ENCODE measurements around the gene TNP1. TPM values are rescaled to one million over a fixed set of nuclear protein-coding genes. Genes with fewer than 3 reads are reported as not detected.

TNP1 gene
- polyA plus RNA-seq, 4 donors, result not detected

DNA sequence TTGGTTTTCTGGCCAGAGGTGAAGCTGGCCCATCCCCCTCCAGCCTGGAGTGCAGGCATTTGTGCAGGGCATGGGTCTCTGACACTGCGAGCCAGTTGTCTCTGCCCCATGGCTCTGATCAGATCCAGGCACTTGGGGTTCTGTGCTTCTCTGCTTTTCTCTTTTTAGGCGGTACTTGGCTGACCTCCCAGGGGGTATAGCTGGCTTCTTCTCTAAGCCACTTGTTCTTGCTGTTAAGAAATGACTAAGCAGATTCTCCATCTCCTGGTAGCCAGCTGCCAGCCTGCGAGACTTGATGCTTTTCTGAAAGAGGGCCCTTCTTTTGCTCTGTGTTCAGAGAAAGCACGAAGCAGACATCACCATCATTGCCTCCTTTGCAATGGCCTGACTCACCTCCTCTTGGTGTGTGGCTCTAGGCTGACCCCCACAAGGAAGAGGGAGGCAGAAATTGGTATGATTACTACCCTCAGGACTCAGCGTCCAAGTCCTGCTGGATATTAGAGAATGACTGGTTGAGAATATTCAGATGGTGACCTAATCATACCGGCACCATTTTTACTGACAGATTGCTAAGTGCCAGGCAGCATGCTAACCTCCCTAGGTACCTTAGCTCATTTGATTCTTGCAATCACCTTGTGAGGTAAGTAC is 32.7 kb downstream of the TNP1 start:
- FAIRE-seq (no peak), DNase-seq (no peak)
- Histone ChIP-seq H3K4me1 (ENCODE audit: control insufficient read depth in 3 of 3, insufficient read depth in 2 of 3, low read depth in 1 of 3, low read length in 2 of 3) (no peaks in the 10 kb centered on the region), H3K27me3 (ENCODE audit: control insufficient read depth in 3 of 3, insufficient read depth in 3 of 3, low read length in 3 of 3) (peaks cover 0 to 2% (median 0%) of the 10 kb centered on the region in 3 donors), H3K27ac (ENCODE audit: low read depth in 1 of 3, low read length in 2 of 3) (no peak overlapping the region), H3K9me3 (ENCODE audit: control insufficient read depth in 2 of 2, insufficient read depth in 1 of 2, low read depth in 1 of 2, low read length in 1 of 2) (no peaks in the 10 kb centered on the region), H3K4me3 (ENCODE audit: low read depth in 1 of 3, low read length in 3 of 3) (no peak overlapping the region), H3K36me3 (ENCODE audit: control insufficient read depth in 3 of 3, insufficient read depth in 2 of 3, low read depth in 1 of 3, low read length in 3 of 3) (no peaks in the 10 kb centered on the region)
- WGBS, 3 donors, result 66 to 78% (median 68%) methylated on average over 6 of the region's 6 CpGs

DNA sequence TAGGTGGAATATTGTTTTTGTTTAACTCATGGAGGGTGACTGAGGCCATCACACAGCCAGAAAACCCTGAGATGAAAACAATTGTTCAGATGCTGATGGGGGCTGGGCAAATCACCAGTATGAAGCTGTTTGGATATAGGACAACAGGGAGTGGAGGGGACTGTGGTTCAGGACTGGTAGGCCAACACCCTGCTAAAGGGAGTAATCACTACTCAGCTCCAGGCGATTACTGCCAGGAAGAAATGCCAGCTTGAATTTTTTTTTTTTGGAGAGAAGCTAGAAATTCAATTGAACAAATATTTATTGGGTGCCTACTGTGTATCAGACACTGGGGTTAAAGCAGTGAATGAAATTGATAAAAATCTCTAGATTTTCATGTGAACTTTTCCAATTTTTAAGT is 37.4 kb downstream of the TNP1 start:
- Histone ChIP-seq H3K27me3 (ENCODE audit: control insufficient read depth in 3 of 3, insufficient read depth in 3 of 3, low read length in 3 of 3) (peaks cover 0 to 2% (median 0%) of the 10 kb centered on the region in 3 donors), H3K36me3 (ENCODE audit: control insufficient read depth in 3 of 3, insufficient read depth in 2 of 3, low read depth in 1 of 3, low read length in 3 of 3) (no peaks in the 10 kb centered on the region), H3K4me1 (ENCODE audit: control insufficient read depth in 3 of 3, insufficient read depth in 2 of 3, low read depth in 1 of 3, low read length in 2 of 3) (no peaks in the 10 kb centered on the region), H3K9me3 (ENCODE audit: control insufficient read depth in 2 of 2, insufficient read depth in 1 of 2, low read depth in 1 of 2, low read length in 1 of 2) (no peaks in the 10 kb centered on the region), H3K4me3 (ENCODE audit: low read depth in 1 of 3, low read length in 3 of 3) (no peak overlapping the region), H3K27ac (ENCODE audit: low read depth in 1 of 3, low read length in 2 of 3) (no peak overlapping the region)
- FAIRE-seq (no peak), DNase-seq (no peak)
- WGBS, 3 donors, result 61 to 94% (median 81%) methylated on average over 1 of the region's 1 CpG

GRCh38 chr2:216820709-216821108 is 39.2 kb downstream of the TNP1 start:
- no peaks in the 10 kb centered on the region for H3K9me3 ChIP-seq (ENCODE audit: control insufficient read depth in 2 of 2, insufficient read depth in 1 of 2, low read depth in 1 of 2, low read length in 1 of 2)
- DNase-seq (no peak), FAIRE-seq (no peak)
- no peaks in the 10 kb centered on the region for H3K27me3 ChIP-seq (ENCODE audit: control insufficient read depth in 3 of 3, insufficient read depth in 3 of 3, low read length in 3 of 3)
- no peaks in the 10 kb centered on the region for H3K36me3 ChIP-seq (ENCODE audit: control insufficient read depth in 3 of 3, insufficient read depth in 2 of 3, low read depth in 1 of 3, low read length in 3 of 3)
- no peaks in the 10 kb centered on the region for H3K4me1 ChIP-seq (ENCODE audit: control insufficient read depth in 3 of 3, insufficient read depth in 2 of 3, low read depth in 1 of 3, low read length in 2 of 3)
- H3K4me3 ChIP-seq (ENCODE audit: low read depth in 1 of 3, low read length in 3 of 3), result no peak overlapping the region
- WGBS, 3 donors, result 88 to 91% (median 90%) methylated on average over 3 of the region's 3 CpGs
- no peak overlapping the region for H3K27ac ChIP-seq (ENCODE audit: low read depth in 1 of 3, low read length in 2 of 3)

GRCh38 chr2:216819766-216820165 is 40.1 kb downstream of the TNP1 start:
- Histone ChIP-seq H3K27ac (ENCODE audit: low read depth in 1 of 3, low read length in 2 of 3) (no peak overlapping the region), H3K9me3 (ENCODE audit: control insufficient read depth in 2 of 2, insufficient read depth in 1 of 2, low read depth in 1 of 2, low read length in 1 of 2) (no peaks in the 10 kb centered on the region), H3K4me3 (ENCODE audit: low read depth in 1 of 3, low read length in 3 of 3) (no peak overlapping the region), H3K27me3 (ENCODE audit: control insufficient read depth in 3 of 3, insufficient read depth in 3 of 3, low read length in 3 of 3) (no peaks in the 10 kb centered on the region), H3K36me3 (ENCODE audit: control insufficient read depth in 3 of 3, insufficient read depth in 2 of 3, low read depth in 1 of 3, low read length in 3 of 3) (no peaks in the 10 kb centered on the region), H3K4me1 (ENCODE audit: control insufficient read depth in 3 of 3, insufficient read depth in 2 of 3, low read depth in 1 of 3, low read length in 2 of 3) (no peaks in the 10 kb centered on the region)
- DNase-seq (no peak), FAIRE-seq (no peak)
- WGBS, 3 donors, result 86 to 90% (median 88%) methylated on average over 8 of the region's 8 CpGs

DNA sequence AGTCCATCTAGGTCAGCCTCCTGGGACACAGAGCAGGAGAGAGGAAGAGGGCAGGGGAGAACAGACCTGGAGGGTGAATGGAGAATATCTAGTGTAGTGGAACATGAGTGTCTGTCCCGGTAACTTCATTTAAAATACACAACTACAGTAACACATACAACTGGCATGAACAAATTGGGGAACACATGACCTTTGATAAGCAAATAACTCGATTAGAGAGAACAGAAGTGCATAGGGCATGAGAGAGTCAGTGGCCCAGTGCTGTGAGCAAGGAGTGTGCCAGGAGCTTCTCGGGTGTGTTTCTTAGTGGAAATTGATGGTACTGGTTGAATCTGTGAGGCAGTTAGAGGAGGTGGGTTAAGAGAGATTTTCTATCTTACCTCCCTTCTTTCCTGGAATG is 40.8 kb downstream of the TNP1 start:
- DNase-seq (no peak), FAIRE-seq (no peak)
- H3K9me3 ChIP-seq (ENCODE audit: control insufficient read depth in 2 of 2, insufficient read depth in 1 of 2, low read depth in 1 of 2, low read length in 1 of 2), result no peaks in the 10 kb centered on the region
- no peaks in the 10 kb centered on the region for H3K4me1 ChIP-seq (ENCODE audit: control insufficient read depth in 3 of 3, insufficient read depth in 2 of 3, low read depth in 1 of 3, low read length in 2 of 3)
- H3K36me3 ChIP-seq (ENCODE audit: control insufficient read depth in 3 of 3, insufficient read depth in 2 of 3, low read depth in 1 of 3, low read length in 3 of 3), result no peaks in the 10 kb centered on the region
- peaks cover 0 to 1% (median 0%) of the 10 kb centered on the region in 3 donors for H3K27me3 ChIP-seq (ENCODE audit: control insufficient read depth in 3 of 3, insufficient read depth in 3 of 3, low read length in 3 of 3)
- 22 to 69% (median 38%) methylated on average over 3 of the region's 3 CpGs for WGBS, 3 donors
- H3K4me3 ChIP-seq (ENCODE audit: low read depth in 1 of 3, low read length in 3 of 3), result no peak overlapping the region
- no peak overlapping the region for H3K27ac ChIP-seq (ENCODE audit: low read depth in 1 of 3, low read length in 2 of 3)

GRCh38 chr2:216810399-216811160 is 49.3 kb downstream of the TNP1 start:
- H3K36me3 ChIP-seq (ENCODE audit: control insufficient read depth in 3 of 3, insufficient read depth in 2 of 3, low read depth in 1 of 3, low read length in 3 of 3), result no peaks in the 10 kb centered on the region
- no peak for FAIRE-seq
- H3K27ac ChIP-seq (ENCODE audit: low read depth in 1 of 3, low read length in 2 of 3), result no peak overlapping the region
- no peak overlapping the region for H3K4me3 ChIP-seq (ENCODE audit: low read depth in 1 of 3, low read length in 3 of 3)
- H3K9me3 ChIP-seq (ENCODE audit: control insufficient read depth in 2 of 2, insufficient read depth in 1 of 2, low read depth in 1 of 2, low read length in 1 of 2), result peaks cover 0 to 6% of the 10 kb centered on the region in 2 donors
- WGBS, 3 donors, result 89 to 91% (median 90%) methylated on average over 30 of the region's 30 CpGs
- H3K27me3 ChIP-seq (ENCODE audit: control insufficient read depth in 3 of 3, insufficient read depth in 3 of 3, low read length in 3 of 3), result peaks cover 0 to 3% (median 0%) of the 10 kb centered on the region in 3 donors
- peaks cover 0 to 4% (median 0%) of the 10 kb centered on the region in 3 donors for H3K4me1 ChIP-seq (ENCODE audit: control insufficient read depth in 3 of 3, insufficient read depth in 2 of 3, low read depth in 1 of 3, low read length in 2 of 3)
- no peak for DNase-seq

Other genes starting within 250 kb of the TNP1 start
- gene IGFBP2, start 226.6 kb downstream of the TNP1 start, polyA plus RNA-seq, result 100 to 1,000 TPM in 1 of 4 donors, 10 to 100 TPM in 2, 1 to 10 TPM in 1; 9.8 to 163 (median 56.4) TPM
- gene IGFBP5, start 164.5 kb downstream of the TNP1 start, polyA plus RNA-seq, result 100 to 1,000 TPM in 1 of 4 donors, 10 to 100 TPM in 1, 1 to 10 TPM in 2; 1.3 to 107 (median 19.0) TPM